Stimulated activated CD4-positive, alpha-beta T cell treated with anti-CD3 and anti-CD28 coated beads, Interleukin-15, amount 100 ng/mL, for 48 hours (primary cell): ENCODE measurements around the gene ZNF652.
"Not testable (repeated sequence)": the region's sequence is repeated elsewhere in the genome, so short reads cannot be mapped to it uniquely, and the experiment has no call there.

Source experiments
- DNase-seq, 2 donors: peaks; one replicate each; pipeline ENCODE4 v3.0.0-alpha.2; 2020; ENCODE audit warnings: low read depth in 2 of 2

The ZNF652 gene

GRCh38 chr17:49315551-49316257, 46.3 kb downstream of the ZNF652 start:
- DNase-seq, result peak; percentile 67 to 68

- DNase-seq, result no peak
Observed at GRCh38 chr17:49312722-49313121, 49.3 kb downstream of the ZNF652 start.

GRCh38 chr17:49299996-49300395, 62.1 kb downstream of the ZNF652 start:
- DNase-seq, result no peak

- no peak for DNase-seq
Observed at GRCh38 chr17:49298371-49298976, 63.6 kb downstream of the ZNF652 start.

- no peak for DNase-seq
Observed at GRCh38 chr17:49297141-49297540, 64.9 kb downstream of the ZNF652 start.

GRCh38 chr17:49294122-49294521, 67.9 kb downstream of the ZNF652 start:
- DNase-seq, result no peak

- DNase-seq, result no peak
Observed at GRCh38 chr17:49292901-49293300, 69.1 kb downstream of the ZNF652 start.

- DNase-seq, result no peak
Observed at GRCh38 chr17:49291929-49292328, 70.1 kb downstream of the ZNF652 start.

- DNase-seq, result peak in 1 of 2 donors; percentile 1
Observed at GRCh38 chr17:49290690-49291359, 71.2 kb downstream of the ZNF652 start.

- DNase-seq, result no peak
Observed at GRCh38 chr17:49288388-49288787, 73.7 kb downstream of the ZNF652 start.

GRCh38 chr17:49287481-49287880, 74.6 kb downstream of the ZNF652 start:
- DNase-seq, result no peak

- not testable (repeated sequence) for DNase-seq
Observed at GRCh38 chr17:49286261-49286973, 75.6 kb downstream of the ZNF652 start.

- no peak for DNase-seq
Observed at GRCh38 chr17:49285716-49286115, 76.3 kb downstream of the ZNF652 start.

- DNase-seq, result no peak
Observed at GRCh38 chr17:49280918-49281317, 81.1 kb downstream of the ZNF652 start.

GRCh38 chr17:49280061-49280460, 82.0 kb downstream of the ZNF652 start:
- no peak for DNase-seq

- not testable (repeated sequence) for DNase-seq
Observed at GRCh38 chr17:49279263-49280015, 82.6 kb downstream of the ZNF652 start.

- no peak for DNase-seq
Observed at GRCh38 chr17:49278076-49278475, 84.0 kb downstream of the ZNF652 start.

- no peak for DNase-seq
Observed at GRCh38 chr17:49277638-49278037, 84.4 kb downstream of the ZNF652 start.

- not testable (repeated sequence) for DNase-seq
Observed at GRCh38 chr17:49275981-49276380, 86.1 kb downstream of the ZNF652 start.

GRCh38 chr17:49269356-49269755, 92.7 kb downstream of the ZNF652 start:
- no peak for DNase-seq

- DNase-seq, result no peak
Observed at GRCh38 chr17:49267912-49268311, 94.1 kb downstream of the ZNF652 start.

GRCh38 chr17:49266233-49266632, 95.8 kb downstream of the ZNF652 start:
- DNase-seq, result no peak
